NCI-H69 (cell line): ENCODE results near the gene GPR142.
"Not testable (repeated sequence)": the region's sequence is repeated elsewhere in the genome, so short reads cannot be mapped to it uniquely, and the experiment has no call there.

Experiments
- DNase-seq: peaks from one replicate; lab custom pipeline; 2025; lab: John Stamatoyannopoulos, UW

GPR142 gene

DNA sequence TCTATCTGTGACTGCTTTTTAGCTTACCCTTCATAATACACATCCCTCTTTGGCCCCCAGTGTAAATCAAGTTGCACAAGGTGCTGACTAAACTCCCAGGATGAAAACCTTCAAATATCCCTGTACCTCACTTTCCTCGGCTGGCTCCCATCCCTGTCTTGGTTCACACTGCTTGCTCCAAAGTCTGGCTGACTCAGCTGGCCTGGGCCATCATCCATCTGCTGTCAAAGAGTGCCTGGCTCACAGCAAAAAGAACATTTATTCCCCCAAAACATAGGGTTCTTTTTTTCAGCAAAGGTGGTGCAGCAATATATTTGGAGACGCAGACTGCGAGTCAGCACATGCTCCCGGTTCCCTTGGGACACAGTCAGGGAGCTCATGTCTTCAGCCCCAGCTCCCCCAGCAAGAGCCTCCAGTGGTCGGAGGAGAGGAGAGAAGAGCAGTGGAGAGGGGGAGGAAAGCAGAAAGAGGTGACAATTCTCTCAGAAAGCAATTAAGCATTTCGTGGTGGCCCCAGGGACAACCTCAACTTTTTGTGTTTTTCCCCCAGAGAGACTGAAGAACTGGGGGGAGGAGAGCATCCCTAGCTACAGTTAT is 26.1 kb downstream of the GPR142 start:
- DNase-seq, result peak; percentile 58

DNA sequence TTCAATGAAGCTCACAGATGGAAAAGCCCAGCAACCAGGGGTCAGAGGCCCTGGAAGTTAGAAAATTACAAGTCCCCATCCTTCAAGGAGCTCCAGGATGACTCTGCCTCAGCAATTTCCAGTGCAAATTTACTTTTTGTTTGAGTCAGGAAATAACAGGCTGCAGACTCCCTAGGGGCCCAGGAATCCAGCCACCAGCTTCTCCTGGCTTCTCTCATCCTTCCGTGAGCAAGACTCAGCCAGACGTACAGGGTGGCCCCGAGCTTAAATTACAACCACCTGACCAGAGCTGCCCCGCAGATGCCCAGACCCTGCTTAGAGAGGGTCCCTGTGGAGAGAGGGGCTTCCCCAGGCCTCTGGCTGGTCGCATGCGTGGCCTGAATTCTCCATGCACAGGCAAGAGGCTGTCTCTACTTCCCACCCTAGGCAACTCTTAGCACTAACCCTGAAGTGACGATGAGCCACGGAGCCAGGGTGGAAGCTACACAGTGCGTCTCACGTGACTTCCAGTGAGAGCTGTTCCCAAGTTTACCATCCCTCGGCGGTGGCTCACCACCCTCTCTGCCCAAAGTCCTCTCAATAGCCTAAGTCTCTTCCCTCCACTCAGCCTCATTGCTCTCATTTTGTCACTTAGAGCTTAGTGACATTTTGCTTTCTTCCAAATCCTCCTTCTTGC is 27.1 kb downstream of the GPR142 start:
- DNase-seq, result peak; percentile 72

DNA sequence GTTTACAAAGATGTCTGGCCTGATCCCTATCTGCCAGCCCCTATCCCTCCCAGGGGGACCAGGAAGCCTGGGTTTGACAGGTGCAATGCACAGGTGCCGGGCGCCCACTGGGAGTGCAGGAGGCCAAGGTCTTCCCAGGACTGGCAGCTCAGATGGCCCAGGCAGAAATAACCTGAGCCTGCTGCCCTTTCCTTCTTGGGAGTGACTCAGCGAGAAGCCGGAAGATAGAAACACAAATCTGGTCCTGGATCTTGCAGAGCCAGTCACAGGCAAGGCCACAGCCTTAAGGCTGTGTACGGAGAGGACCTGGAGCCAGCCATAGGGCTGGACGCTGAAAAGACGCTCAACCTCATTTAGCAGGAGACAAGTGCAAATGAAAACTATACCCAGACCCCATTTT is 27.7 kb downstream of the GPR142 start:
- peak; percentile 43 for DNase-seq

DNA sequence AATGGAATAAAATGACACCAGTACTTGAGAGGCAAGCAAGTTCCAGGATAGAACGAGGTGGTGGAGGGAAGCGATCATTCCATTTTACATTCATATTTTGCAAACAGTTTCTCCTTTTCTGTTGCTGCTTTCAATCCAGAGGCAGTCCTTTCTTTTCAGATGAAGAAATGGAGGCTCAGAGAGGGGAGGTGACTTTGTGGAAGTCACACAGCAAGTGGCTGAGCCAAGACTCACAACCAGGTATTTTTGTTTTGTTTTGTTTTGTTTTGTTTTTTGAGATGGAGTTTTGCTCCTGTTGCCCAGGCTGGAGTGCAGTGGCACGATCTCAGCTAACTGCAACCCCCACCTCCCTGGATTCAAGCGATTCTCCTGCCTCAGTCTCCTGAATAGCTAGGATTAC is 29.3 kb downstream of the GPR142 start:
- no peak for DNase-seq

GRCh38 chr17:74402048-74402447 is 34.7 kb downstream of the GPR142 start:
- DNase-seq, result no peak

GRCh38 chr17:74403512-74404137 is 36.3 kb downstream of the GPR142 start:
- peak; percentile 33 for DNase-seq

GRCh38 chr17:74404218-74404617 is 36.9 kb downstream of the GPR142 start:
- DNase-seq, result no peak

GRCh38 chr17:74404789-74405188 is 37.5 kb downstream of the GPR142 start:
- DNase-seq, result peak; percentile 33

DNA sequence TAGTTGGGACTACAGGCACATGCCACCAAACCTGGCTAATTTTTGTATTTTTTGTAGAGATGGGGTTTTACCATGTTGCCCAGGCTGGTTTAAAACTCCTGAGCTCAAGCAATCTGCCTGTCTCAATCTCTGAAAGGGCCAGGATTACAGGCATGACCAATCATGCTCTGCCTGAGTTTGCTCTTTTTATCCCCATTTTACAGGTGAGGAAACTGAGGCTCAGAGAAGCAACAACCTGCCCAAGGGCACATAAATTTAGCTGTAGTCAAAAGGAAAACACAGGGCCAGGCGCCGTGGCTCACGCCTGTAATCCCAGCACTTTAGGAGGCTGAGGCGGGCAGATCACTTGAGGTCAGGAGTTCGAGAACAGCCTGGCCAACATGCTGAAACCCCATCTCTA is 38.0 kb downstream of the GPR142 start:
- DNase-seq, result not testable (repeated sequence)

DNA sequence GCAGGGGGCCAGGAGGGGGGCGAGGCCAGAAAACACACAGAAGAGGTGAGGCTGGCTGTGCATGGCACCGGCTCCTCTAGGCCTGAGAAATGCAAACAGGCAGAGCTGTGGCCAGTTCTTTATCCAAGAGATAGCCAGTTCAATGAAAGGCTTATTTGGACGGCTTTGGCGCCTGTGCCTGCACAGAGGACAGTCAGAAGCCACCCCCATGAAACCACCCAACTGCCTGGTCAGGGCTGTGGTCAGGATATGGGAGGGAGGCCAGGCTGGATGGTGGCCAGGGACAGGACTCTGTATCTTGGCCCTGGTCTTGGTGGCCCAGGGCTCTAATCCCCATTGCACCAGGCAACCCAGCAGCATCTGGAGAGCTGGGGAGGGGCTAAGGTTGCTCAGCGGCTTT is 40.1 kb downstream of the GPR142 start:
- no peak for DNase-seq

DNA sequence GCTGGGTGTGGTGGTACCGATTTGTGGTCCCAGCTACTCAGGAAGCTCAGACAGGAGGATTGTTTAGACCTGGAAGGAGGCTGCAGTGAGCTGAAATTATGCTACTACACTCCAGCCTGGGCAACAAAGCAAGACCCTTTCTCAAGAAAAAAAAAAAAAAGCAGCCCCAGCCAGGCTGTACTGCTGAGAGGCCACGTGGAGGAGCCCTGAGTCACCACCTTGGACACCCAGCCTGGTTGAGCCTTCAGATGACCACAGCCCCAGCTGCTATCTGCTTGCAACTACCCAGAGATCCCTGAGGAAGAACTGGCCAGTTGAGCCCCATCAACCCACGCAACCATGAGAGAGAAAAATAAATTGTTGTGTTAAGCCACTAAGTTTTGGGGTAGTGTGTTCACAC is 41.0 kb downstream of the GPR142 start:
- peak; percentile 62 for DNase-seq

GRCh38 chr17:74408815-74409214 is 41.5 kb downstream of the GPR142 start:
- DNase-seq, result peak; percentile 97

DNA sequence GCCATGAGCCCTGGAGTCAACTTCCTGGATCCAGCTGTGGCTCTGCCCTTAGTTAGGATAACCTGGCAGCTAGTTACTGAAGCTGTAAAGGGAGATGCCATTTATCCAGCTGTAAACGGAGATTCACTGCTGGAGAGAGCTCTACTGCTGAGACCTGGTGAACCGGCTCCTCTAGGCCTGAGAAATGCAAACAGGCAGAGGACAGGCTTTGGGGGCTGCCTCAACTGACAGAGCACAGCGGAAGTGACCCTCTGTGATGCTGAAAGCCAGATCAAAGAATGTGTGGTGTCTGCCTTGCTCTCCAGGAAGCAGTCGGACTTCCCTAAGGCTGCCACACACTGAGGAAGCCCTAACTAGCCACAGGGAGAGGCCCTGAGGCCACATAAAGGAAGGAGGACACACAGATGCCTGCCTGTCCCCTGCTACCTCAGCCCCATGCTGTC is 42.7 kb downstream of the GPR142 start:
- DNase-seq, result peak; percentile 74

DNA sequence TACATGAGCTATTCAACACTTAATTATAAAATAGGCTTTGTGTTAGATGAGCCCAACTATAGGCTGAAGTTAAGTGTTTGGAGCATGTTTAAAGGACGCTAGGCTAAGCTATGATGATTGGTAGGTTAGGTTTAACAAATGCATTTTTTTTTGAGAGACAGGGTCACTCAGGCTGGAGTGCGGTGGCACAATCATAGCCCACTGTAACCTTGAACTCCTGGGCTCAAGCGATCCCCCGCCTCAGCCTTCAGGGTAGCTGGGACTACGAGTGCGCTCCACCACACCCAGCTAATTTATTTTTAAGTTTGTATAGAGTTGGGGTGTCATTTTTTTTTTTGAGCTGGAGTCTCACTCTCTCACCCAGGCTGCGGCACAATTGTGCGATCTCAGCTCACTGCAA is 45.3 kb downstream of the GPR142 start:
- no peak for DNase-seq

DNA sequence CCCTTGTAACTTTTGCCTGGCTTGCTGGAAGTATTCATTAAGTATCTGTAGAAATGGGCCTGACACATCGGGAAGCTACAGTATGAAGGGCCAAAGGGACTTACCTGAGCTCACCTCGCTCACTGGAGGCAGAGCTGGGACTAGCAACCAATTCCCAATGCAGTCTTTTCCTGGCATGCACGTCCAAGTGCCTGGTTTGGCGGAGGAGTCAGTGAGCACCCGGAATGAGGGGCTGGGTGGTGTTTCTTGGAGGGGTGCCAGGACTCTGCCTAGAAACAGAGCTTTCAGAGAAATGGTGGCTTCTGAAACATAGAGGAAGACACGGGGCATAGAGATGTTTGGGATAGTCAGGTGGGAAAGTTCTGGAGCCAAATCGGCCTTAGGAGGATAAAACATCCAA is 46.2 kb downstream of the GPR142 start:
- no peak for DNase-seq

GRCh38 chr17:74414510-74414909 is 47.2 kb downstream of the GPR142 start:
- DNase-seq, result no peak

- DNase-seq, result no peak
These were observed 48.5 kb downstream of the GPR142 start for GRCh38 chr17:74415608-74416396.

DNA sequence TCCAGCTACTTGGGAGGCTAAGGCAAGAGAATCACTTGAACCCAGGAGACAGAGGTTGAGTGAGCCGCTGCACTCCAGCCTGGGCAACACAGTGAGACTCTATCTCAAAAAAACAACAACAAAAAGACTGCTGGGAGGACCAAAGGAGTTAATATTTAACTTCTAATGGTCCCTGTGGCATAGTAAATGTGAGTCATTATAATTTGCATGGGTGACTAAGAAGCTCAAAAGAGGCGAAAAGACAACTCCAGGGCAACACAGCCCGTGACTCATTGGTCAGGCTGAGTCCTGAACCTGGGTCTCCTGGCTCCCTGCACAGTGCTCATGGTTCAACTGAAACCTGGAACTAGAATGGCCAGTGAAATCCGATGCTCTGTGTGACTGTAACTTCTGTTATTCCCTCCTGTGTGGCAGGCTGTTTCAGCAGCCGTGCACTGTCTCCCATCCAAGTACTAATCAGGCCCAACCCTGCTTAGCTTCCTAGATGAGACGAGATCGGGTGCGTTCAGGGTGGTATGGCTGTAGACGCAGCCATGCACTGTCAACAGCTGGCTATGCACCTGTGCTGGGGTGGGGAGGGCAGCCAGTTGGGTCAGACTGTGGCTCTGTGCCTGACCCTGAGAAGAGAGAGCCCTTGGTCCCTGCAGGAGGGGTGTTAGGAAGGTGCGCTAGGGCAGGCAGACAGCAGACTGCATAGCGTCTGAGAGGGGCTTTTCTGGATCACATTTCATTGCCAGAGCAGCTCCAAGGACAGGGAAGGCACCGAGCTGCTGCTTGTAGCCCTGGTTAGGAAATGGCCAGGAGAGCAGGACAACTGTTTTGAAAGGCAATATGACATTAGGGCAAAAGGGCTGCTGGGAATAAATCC is 50.1 kb downstream of the GPR142 start:
- DNase-seq, result peak; percentile 39

GRCh38 chr17:74419928-74420411 is 52.7 kb downstream of the GPR142 start:
- no peak for DNase-seq
